HG03064 (cell line): ENCODE measurements around the gene RPTOR.
"Not testable (repeated sequence)": the region's sequence is repeated elsewhere in the genome, so short reads cannot be mapped to it uniquely, and the experiment has no call there.

Experiments used
- ATAC-seq: cut with Tn5 transposase; IDR thresholded peaks from one replicate; pipeline ENCODE4 v1.9.1; 2021; ENCODE audit warnings: low read depth; ENCODE audit not compliant: unreplicated experiment

The RPTOR gene

GRCh38 chr17:80544655-80545498, at the start of gene RPTOR:
Gene RPTOR, plus strand, starts transcription at chr17:80544838. Its CDS starts 792 bp downstream, at chr17:80545630.
- ATAC-seq: no peak

- no peak for ATAC-seq
Measured at GRCh38 chr17:80497726-80498241, 46.9 kb upstream of the RPTOR start.

GRCh38 chr17:80498242-80498919, 46.3 kb upstream of the RPTOR start:
- ATAC-seq: no peak

- no peak for ATAC-seq
Measured at GRCh38 chr17:80498920-80499410, 45.7 kb upstream of the RPTOR start.

GRCh38 chr17:80499560-80499959, 45.1 kb upstream of the RPTOR start:
- no peak for ATAC-seq

- no peak for ATAC-seq
Measured at GRCh38 chr17:80499961-80500665, 44.5 kb upstream of the RPTOR start.

GRCh38 chr17:80501741-80502577, 42.7 kb upstream of the RPTOR start:
- no peak for ATAC-seq

GRCh38 chr17:80502578-80502877, 42.1 kb upstream of the RPTOR start:
- ATAC-seq: no peak

- ATAC-seq: no peak
Measured at GRCh38 chr17:80503031-80503430, 41.6 kb upstream of the RPTOR start.

GRCh38 chr17:80503921-80504320, 40.7 kb upstream of the RPTOR start:
- ATAC-seq: no peak

GRCh38 chr17:80504686-80505413, 39.8 kb upstream of the RPTOR start:
- no peak for ATAC-seq

GRCh38 chr17:80507177-80507576, 37.5 kb upstream of the RPTOR start:
- not testable (repeated sequence) for ATAC-seq

GRCh38 chr17:80507965-80508364, 36.7 kb upstream of the RPTOR start:
- ATAC-seq: no peak

GRCh38 chr17:80509311-80509710, 35.3 kb upstream of the RPTOR start:
- ATAC-seq: no peak

GRCh38 chr17:80510132-80510531, 34.5 kb upstream of the RPTOR start:
- no peak for ATAC-seq

- no peak for ATAC-seq
Measured at GRCh38 chr17:80510772-80511171, 33.9 kb upstream of the RPTOR start.

GRCh38 chr17:80511222-80512180, 33.1 kb upstream of the RPTOR start:
- no peak for ATAC-seq

GRCh38 chr17:80512233-80512632, 32.4 kb upstream of the RPTOR start:
- no peak for ATAC-seq
